ENCODE measurements around the gene BOC. TPM values are rescaled to one million over a fixed set of nuclear protein-coding genes. Genes with fewer than 3 reads are reported as not detected.
A peak's percentile ranks its signal among the peaks of the same experiment; 100 is the strongest.

Gene BOC
- total and polyA plus RNA-seq, 4 donors = 2.9 to 21.9 (median 6.4) TPM

GRCh38 chr3:113212844-113213375 lies 1.6 kb downstream of the BOC start:
- Histone ChIP-seq H3K9me3 (ENCODE audit: control insufficient read depth in 4 of 4, insufficient read depth in 3 of 4, low read length in 3 of 4) (no peaks in the 10 kb centered on the region), H3K36me3 (ENCODE audit: control insufficient read depth in 4 of 4, insufficient read depth in 4 of 4, low read length in 4 of 4) (peaks cover 0 to 3% (median 0%) of the 10 kb centered on the region in 4 donors), H3K4me3 (peak overlapping the region; percentile 5), H3K9ac (ENCODE audit: insufficient read depth in 1 of 2, low read length in 2 of 2) (peak overlapping the region; percentile 61 to 79), H3K4me1 (ENCODE audit: control insufficient read depth in 5 of 5, insufficient read depth in 5 of 5, low read length in 5 of 5) (peaks cover 0 to 30% (median 5%) of the 10 kb centered on the region in 5 donors), H3K27ac (ENCODE audit: low read depth in 1 of 2, low read length in 1 of 2) (no peak overlapping the region), H3K27me3 (ENCODE audit: control insufficient read depth in 3 of 3, insufficient read depth in 3 of 3, low read length in 2 of 3) (peaks cover 0 to 18% (median 2%) of the 10 kb centered on the region in 3 donors)
- no peak for TF ChIP-seq CTCF (IDR thresholded peaks at IDR 0.05; ENCODE audit: control extremely low read depth, extremely low read depth)
- DNase-seq (no peak), ATAC-seq (ENCODE audit: insufficient read depth, low FRiP score) (no peak)
- WGBS, 2 donors = 42 to 48% methylated on average over 5 of the region's 5 CpGs

- no peak for TF ChIP-seq CTCF (IDR thresholded peaks at IDR 0.05; ENCODE audit: control extremely low read depth, extremely low read depth)
- 90 to 91% methylated on average over 7 of the region's 7 CpGs for WGBS, 2 donors
- no peak overlapping the region for H3K9ac ChIP-seq (ENCODE audit: insufficient read depth in 1 of 2, low read length in 2 of 2)
- ATAC-seq (ENCODE audit: insufficient read depth, low FRiP score) (no peak), DNase-seq (no peak)
- peaks cover 0 to 15% (median 2%) of the 10 kb centered on the region in 3 donors for H3K27me3 ChIP-seq (ENCODE audit: control insufficient read depth in 3 of 3, insufficient read depth in 3 of 3, low read length in 2 of 3)
- no peak overlapping the region for H3K27ac ChIP-seq (ENCODE audit: low read depth in 1 of 2, low read length in 1 of 2)
- peaks cover 0 to 10% (median 3%) of the 10 kb centered on the region in 4 donors for H3K36me3 ChIP-seq (ENCODE audit: control insufficient read depth in 4 of 4, insufficient read depth in 4 of 4, low read length in 4 of 4)
- H3K4me3 ChIP-seq = no peak overlapping the region
- H3K4me1 ChIP-seq (ENCODE audit: control insufficient read depth in 5 of 5, insufficient read depth in 5 of 5, low read length in 5 of 5) = peaks cover 0 to 30% (median 5%) of the 10 kb centered on the region in 5 donors
- H3K9me3 ChIP-seq (ENCODE audit: control insufficient read depth in 4 of 4, insufficient read depth in 3 of 4, low read length in 3 of 4) = no peaks in the 10 kb centered on the region
Measured at GRCh38 chr3:113213896-113214587, 2.7 kb downstream of the BOC start.

GRCh38 chr3:113214917-113215595 lies 3.7 kb downstream of the BOC start:
- DNase-seq (no peak), ATAC-seq (ENCODE audit: insufficient read depth, low FRiP score) (no peak)
- Histone ChIP-seq H3K4me3 (no peak overlapping the region), H3K27ac (ENCODE audit: low read depth in 1 of 2, low read length in 1 of 2) (no peak overlapping the region), H3K4me1 (ENCODE audit: control insufficient read depth in 5 of 5, insufficient read depth in 5 of 5, low read length in 5 of 5) (peaks cover 0 to 27% (median 5%) of the 10 kb centered on the region in 5 donors), H3K9ac (ENCODE audit: insufficient read depth in 1 of 2, low read length in 2 of 2) (no peak overlapping the region), H3K9me3 (ENCODE audit: control insufficient read depth in 4 of 4, insufficient read depth in 3 of 4, low read length in 3 of 4) (peaks cover 0 to 1% (median 0%) of the 10 kb centered on the region in 4 donors), H3K36me3 (ENCODE audit: control insufficient read depth in 4 of 4, insufficient read depth in 4 of 4, low read length in 4 of 4) (peaks cover 0 to 12% (median 6%) of the 10 kb centered on the region in 4 donors), H3K27me3 (ENCODE audit: control insufficient read depth in 3 of 3, insufficient read depth in 3 of 3, low read length in 2 of 3) (peaks cover 0 to 15% (median 2%) of the 10 kb centered on the region in 3 donors)
- 83 to 84% methylated on average over 2 of the region's 2 CpGs for WGBS, 2 donors
- no peak for TF ChIP-seq CTCF (IDR thresholded peaks at IDR 0.05; ENCODE audit: control extremely low read depth, extremely low read depth)

Data from lung (tissue), 12 donors.